Kidney epithelial cell (primary cell): ENCODE results near the gene SRGAP1. TPM values are rescaled to one million over a fixed set of nuclear protein-coding genes. Genes with fewer than 3 reads are reported as not detected.

ENCODE experiments used
- DNase-seq: peaks from one replicate; pipeline ENCODE4 v3.0.0-alpha.2; 2010; ENCODE audit warnings: low read depth
- H3K27me3 ChIP-seq: 2 replicates; pipeline ENCODE4 v1.6.0; 2011; ENCODE audit warnings: low read length; ENCODE audit not compliant: control insufficient read depth, insufficient read depth
- H3K36me3 ChIP-seq: 2 replicates; pipeline ENCODE4 v1.5.1; 2011; ENCODE audit warnings: low read length; ENCODE audit not compliant: control insufficient read depth, insufficient read depth
- H3K4me3 ChIP-seq: 2 replicates; pipeline ENCODE4 v1.5.1; 2011; ENCODE audit warnings: low read depth, mild to moderate bottlenecking, control low read depth, low read length
- total RNA-seq: library from RNA; depleted of rRNA; stranded (reverse); fragments of >200 nt; gene quantifications from 2 replicates; pipeline ENCODE4 v1.2.3, GENCODE V29; 2015
- TF ChIP-seq, protein P1 (sequence below): IDR thresholded peaks from 2 replicates; pipeline ENCODE4 v1.5.1; 2011; ENCODE audit warnings: mild to moderate bottlenecking, moderate library complexity, low read length, control low read depth, inconsistent platforms; ENCODE audit not compliant: insufficient read depth, poor library complexity, severe bottlenecking

SRGAP1 gene
- total RNA-seq, 1 donor from 2014 or later = 28.9 TPM

DNA sequence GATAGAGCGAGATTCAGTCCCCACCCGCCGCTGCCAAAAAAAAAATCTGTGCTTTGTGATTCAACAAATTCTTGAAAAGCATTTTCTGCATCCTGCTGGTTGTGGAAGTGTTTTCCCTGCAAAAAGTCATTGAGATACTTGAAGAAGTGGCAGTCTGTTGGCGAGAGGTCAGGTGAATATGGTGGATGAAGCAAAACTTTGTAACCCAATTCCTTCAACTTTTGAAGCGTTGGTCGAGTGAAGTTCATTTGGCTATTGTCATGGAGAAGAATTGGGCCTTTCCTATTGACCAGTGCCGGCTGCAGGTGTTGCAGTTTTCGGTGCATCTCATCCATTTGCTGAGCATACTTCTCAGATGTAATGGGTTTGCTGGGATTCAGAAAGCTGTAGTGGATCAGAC is 20.9 kb downstream of the SRGAP1 start:
- Histone ChIP-seq H3K36me3 (no peaks in the 10 kb centered on the region), H3K27me3 (no peaks in the 10 kb centered on the region), H3K4me3 (no peak overlapping the region)
- no peak for DNase-seq
- TF ChIP-seq, protein P1, sequence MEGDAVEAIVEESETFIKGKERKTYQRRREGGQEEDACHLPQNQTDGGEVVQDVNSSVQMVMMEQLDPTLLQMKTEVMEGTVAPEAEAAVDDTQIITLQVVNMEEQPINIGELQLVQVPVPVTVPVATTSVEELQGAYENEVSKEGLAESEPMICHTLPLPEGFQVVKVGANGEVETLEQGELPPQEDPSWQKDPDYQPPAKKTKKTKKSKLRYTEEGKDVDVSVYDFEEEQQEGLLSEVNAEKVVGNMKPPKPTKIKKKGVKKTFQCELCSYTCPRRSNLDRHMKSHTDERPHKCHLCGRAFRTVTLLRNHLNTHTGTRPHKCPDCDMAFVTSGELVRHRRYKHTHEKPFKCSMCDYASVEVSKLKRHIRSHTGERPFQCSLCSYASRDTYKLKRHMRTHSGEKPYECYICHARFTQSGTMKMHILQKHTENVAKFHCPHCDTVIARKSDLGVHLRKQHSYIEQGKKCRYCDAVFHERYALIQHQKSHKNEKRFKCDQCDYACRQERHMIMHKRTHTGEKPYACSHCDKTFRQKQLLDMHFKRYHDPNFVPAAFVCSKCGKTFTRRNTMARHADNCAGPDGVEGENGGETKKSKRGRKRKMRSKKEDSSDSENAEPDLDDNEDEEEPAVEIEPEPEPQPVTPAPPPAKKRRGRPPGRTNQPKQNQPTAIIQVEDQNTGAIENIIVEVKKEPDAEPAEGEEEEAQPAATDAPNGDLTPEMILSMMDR = no peak

DNA sequence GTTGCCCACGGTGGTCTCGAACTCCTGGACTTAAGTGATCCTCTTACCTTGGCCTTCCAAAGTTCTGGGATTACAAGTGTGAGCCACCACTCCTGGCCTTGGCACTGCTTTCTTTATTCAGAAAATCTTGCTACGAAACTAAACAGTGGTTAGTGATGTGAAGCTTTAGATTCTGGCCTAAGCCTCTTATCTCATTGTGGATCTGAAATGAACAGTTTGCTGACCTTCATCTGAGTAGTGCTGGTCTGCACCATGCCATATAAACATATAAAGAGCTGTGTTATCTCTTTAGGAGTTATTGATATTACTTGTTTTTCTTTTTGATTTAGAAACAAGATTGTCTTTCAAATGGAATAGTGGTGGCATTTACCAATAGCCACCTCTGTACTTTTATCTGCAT is 22.6 kb downstream of the SRGAP1 start:
- TF ChIP-seq, protein P1 = no peak
- Histone ChIP-seq H3K36me3 (no peaks in the 10 kb centered on the region), H3K27me3 (no peaks in the 10 kb centered on the region), H3K4me3 (no peak overlapping the region)
- no peak for DNase-seq

DNA sequence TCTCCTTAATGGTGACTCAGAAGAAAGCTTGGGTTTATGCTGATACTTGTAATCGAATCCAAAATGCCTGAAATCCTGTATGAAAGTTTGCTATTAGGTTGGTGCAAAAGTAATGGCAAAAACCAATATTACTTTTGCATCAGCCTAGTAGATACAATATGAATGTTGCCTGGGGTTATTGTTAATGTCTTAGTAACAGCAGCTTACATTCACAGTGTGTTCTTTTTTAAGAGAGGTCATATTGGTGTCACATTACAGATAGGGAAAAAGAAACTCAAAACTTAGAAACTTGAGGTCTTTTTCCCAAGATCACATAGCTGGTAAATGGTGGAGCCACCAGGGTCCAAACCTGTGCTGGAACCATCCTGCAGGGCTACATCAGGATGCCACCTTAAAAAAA is 25.2 kb downstream of the SRGAP1 start:
- no peak for DNase-seq
- Histone ChIP-seq H3K36me3 (no peaks in the 10 kb centered on the region), H3K27me3 (no peaks in the 10 kb centered on the region), H3K4me3 (no peak overlapping the region)
- TF ChIP-seq, protein P1 = no peak

DNA sequence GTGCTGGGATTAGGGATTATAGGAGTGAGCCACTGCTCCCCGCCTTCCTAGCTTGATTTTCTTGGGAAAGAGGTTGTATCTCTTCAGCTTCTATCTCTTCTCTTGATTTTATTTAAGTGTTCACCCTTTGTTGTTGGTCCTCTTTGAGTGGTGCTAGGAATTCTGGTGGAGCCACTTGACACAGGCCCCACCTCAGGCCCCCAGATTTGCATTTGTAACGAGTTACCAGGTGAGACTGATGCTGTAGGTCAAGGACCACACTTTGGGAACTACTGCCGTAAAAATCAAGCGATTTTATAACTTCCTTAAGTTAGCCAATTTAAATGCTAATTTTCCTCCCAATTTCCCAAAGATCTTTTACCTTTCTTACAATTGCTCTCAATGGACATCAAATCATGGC is 26.3 kb downstream of the SRGAP1 start:
- DNase-seq = no peak
- Histone ChIP-seq H3K36me3 (no peaks in the 10 kb centered on the region), H3K27me3 (no peaks in the 10 kb centered on the region), H3K4me3 (no peak overlapping the region)
- TF ChIP-seq, protein P1 = no peak

DNA sequence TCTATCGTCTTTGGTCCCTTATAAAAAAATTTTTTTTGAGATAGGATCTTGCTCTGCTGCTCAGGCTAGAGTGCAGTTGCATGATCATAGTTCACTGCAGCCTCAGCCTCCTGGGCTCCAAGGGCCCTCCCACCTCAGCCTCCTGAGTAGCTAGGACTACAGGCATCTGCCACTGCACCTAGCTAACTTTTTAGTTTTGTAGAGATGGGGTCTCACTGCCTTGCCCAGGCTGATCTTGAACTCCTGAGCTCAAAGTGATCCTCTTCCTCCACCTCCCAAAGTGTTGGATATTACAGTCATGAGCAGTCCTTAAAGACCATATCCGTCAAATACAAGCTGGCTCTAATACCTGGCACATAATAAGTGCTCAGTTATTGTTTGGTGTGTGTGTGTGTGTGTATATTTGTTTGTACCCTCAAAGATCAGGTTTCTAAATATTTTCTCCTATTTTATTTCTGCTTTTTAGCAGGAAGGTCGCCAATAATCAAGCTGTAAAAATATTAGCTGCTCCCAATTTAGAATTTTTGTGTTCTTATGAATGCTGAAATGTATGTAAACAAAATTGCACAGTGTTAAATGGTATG is 30.5 kb downstream of the SRGAP1 start:
- DNase-seq = no peak
- Histone ChIP-seq H3K4me3 (no peak overlapping the region), H3K27me3 (no peaks in the 10 kb centered on the region), H3K36me3 (peaks cover 2% of the 10 kb centered on the region)
- TF ChIP-seq, protein P1 = no peak

DNA sequence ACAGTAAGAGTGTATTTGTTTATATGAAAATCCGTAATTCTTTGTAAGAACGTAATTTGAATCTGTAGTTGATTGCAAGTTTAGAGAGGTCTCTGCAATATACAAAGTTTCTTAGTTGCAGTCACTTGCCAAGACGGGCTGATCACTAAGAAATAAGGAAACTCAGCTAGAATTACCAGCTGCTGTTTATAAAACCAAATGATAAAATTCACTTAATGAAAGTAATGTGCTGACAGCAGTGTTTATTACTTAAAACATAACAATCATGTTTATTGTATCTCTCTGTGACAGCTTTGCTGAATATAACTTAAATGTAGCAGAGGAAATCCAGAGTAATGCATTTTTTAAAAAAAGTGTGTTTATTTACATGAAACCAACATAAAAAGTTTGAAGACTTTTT is 31.2 kb downstream of the SRGAP1 start:
- no peak for DNase-seq
- TF ChIP-seq, protein P1 = no peak
- Histone ChIP-seq H3K36me3 (peaks cover 2% of the 10 kb centered on the region), H3K4me3 (no peak overlapping the region), H3K27me3 (no peaks in the 10 kb centered on the region)
